Esophagus squamous epithelium (tissue), 4 donors: Measurements from ENCODE around the gene AMIGO2.

ENCODE experiments used
- POLR2A ChIP-seq, 4 donors: fragments of 450-650 bp; IDR thresholded peaks; one replicate each; pipeline ENCODE4 v1.6.1; 2017; ENCODE audit warnings: antibody characterized with exemption in 4 of 4, mild to moderate bottlenecking in 4 of 4, moderate library complexity in 3 of 4
- TF ChIP-seq, protein P1 (sequence below), 6 experiments: fragments of 450-650 bp in 4 of 6; fragments of 200-600 bp in 2 of 6; sonication (generic) in 2 of 6; IDR thresholded peaks; one replicate each; pipeline ENCODE4 v1.5.1; 2016 to 2019; ENCODE audit warnings: antibody characterized with exemption in 6 of 6, mild to moderate bottlenecking in 4 of 6, moderate library complexity in 4 of 6

DNA sequence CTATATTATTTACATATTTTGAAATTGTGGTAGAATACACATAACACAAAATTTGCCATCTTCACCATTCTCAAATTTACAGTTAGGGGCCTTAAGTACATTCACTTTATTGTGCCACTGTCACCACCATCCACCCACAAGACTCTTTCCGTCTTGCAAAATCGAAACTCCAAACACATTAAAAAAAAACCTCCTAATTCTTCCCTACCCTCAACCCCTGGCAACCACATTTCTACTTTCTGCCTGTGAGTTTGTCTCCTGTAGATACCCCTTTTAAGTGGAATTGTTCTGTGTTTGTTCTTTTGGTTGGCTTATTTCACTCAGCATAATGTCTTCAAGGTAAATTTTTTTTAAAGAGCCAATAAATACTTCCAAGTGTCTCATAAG lies 31.6 kb upstream of the AMIGO2 start:
- TF ChIP-seq, protein P1, sequence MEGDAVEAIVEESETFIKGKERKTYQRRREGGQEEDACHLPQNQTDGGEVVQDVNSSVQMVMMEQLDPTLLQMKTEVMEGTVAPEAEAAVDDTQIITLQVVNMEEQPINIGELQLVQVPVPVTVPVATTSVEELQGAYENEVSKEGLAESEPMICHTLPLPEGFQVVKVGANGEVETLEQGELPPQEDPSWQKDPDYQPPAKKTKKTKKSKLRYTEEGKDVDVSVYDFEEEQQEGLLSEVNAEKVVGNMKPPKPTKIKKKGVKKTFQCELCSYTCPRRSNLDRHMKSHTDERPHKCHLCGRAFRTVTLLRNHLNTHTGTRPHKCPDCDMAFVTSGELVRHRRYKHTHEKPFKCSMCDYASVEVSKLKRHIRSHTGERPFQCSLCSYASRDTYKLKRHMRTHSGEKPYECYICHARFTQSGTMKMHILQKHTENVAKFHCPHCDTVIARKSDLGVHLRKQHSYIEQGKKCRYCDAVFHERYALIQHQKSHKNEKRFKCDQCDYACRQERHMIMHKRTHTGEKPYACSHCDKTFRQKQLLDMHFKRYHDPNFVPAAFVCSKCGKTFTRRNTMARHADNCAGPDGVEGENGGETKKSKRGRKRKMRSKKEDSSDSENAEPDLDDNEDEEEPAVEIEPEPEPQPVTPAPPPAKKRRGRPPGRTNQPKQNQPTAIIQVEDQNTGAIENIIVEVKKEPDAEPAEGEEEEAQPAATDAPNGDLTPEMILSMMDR (IDR thresholded peaks at IDR 0.05), result no peak
- TF ChIP-seq POLR2A (IDR thresholded peaks at IDR 0.05), result no peak
